ENCODE data around the gene UGT1A10.

UGT1A10 gene

DNA sequence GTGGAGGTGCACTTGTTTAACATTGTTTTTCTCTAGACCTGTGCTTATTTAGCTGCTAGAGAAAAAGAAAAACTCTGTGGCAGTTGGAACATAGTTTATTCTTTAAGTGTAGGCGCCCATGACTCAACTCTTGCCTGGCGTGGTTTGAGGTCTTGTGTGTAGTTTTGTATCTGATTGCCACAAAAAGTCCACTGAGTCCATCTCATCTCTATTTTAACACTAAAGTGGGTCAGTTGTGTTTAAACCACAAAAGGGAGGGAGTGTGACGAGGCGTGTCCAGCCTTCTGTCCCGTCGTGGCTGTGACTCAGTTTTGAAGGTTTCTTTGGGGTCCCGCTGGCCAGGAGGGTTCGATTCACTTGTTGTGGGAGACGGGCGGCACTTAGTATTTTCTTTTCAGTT lies 20.2 kb downstream of the UGT1A10 start:
- DNase-seq = no peak

DNA sequence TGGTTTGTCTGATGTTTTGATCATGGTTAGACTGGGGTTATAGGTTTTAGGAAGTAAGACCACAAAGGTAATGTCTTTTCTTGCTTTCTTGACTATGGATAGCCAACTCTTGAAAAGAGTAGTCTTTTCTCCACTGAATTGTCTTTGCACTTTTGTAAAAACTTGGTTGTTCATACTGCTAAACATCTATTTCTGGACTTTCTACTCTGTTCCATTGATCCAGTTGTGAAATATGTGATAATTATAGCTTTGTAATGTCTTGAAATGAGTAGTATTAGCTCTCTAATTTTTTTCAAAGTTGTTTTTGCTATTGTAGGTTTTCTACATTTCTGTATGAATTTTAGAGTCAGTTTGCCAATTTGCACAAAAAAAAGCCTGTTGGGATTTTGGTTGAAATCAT lies 22.4 kb downstream of the UGT1A10 start:
- DNase-seq = no peak

- DNase-seq = no peak
Observed at GRCh38 chr2:233663911-233664310, 27.7 kb downstream of the UGT1A10 start.

GRCh38 chr2:233668605-233669260 lies 32.5 kb downstream of the UGT1A10 start:
- DNase-seq = no peak

DNA sequence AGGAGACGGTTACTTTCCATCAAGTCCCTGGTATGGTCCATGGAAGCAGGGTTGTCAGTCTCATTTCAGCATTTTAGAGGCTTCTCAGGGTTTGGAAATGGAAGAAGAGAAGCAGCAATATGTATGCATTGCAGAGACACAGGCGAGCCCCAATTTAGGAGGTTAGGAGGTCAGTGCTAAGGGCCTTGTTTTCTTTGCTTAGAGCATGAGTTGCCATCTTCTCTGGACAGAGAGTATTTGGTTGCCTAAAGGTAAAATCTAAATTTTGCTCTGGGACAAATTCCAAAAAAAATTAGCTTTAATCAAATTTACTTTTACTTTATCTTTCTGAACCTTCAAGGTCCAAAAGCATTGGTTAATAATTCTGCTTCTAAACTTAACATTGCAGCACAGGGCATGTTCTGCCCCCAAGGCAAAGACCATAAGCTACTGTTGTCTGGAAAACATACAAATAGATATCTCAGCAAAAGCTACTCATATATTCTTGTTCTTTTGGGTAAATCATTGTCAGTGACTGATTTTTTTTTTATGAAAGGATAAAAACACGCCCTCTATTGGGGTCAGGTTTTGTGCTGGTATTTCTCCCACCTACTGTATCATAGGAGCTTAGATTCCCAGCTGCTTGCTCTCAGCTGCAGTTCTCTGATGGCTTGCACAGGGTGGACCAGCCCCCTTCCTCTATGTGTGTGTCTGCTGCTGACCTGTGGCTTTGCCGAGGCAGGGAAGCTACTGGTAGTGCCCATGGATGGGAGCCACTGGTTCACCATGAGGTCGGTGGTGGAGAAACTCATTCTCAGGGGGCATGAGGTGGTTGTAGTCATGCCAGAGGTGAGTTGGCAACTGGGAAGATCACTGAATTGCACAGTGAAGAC lies 35.3 kb downstream of the UGT1A10 start, which contains the start of gene UGT1A9:
TSS of gene UGT1A9 (plus strand) at position 609 of the 872 bp plus-strand sequence. CDS start at position 646, 37 bp downstream.
- no peak for DNase-seq

GRCh38 chr2:233672886-233673285 lies 36.6 kb downstream of the UGT1A10 start:
- no peak for DNase-seq

- DNase-seq = no peak
Observed at GRCh38 chr2:233673896-233674295, 37.6 kb downstream of the UGT1A10 start.

- no peak for DNase-seq
Observed at GRCh38 chr2:233674314-233674713, 38.1 kb downstream of the UGT1A10 start.

DNA sequence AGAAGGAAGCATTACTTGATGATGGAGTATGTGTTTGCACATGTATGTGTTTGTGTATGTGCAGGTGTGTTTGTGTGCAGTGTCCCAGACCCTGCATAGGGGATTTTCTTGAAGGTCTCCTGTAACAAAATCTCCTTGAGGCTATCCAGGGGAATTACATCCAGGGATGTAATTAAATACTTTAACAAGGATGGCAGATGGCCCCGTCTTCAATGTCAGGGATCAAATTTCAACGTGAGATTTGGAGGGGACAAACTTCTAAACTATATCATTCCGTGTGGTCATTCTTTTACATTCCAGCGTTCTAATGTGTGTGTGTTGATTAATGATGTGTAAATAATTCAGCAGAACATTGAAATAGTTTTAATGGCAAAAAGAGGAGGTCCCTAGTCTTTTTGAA lies 38.7 kb downstream of the UGT1A10 start:
- no peak for DNase-seq

GRCh38 chr2:233676046-233676445 lies 39.8 kb downstream of the UGT1A10 start:
- peak; percentile 1 for DNase-seq

GRCh38 chr2:233679196-233679595 lies 42.9 kb downstream of the UGT1A10 start:
- no peak for DNase-seq

DNA sequence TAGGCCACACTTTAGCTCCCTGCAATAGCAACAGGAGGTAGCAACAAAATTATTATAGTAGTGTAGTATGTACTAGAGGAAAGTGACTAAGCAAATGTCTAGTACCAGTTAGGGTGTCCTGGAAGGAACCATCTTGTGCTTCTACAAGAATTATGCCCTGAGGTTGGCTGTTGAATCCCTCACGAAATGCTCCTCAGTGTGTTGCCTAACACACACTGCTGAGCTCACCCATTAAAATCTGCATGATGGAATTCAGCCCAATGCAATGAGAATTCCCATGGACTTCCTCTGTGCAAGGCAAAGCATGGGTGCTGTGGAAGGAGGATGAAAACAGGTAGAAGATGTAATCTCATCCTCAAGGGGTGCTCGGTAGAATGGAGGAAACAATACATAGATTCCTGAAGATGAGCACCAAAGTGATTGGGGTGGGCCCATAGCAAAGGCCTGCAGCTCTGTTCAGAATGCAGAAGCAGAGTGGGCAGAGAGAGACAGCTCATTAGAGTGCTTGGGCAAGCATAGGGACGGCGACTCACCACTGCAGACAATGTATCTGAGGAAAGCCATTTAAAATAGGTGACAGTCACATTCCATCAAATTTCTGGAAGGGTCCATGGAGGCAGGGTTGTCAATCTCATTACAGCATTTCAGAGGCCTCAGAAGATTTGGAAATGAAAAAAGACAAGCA lies 44.3 kb downstream of the UGT1A10 start:
- no peak for DNase-seq

DNA sequence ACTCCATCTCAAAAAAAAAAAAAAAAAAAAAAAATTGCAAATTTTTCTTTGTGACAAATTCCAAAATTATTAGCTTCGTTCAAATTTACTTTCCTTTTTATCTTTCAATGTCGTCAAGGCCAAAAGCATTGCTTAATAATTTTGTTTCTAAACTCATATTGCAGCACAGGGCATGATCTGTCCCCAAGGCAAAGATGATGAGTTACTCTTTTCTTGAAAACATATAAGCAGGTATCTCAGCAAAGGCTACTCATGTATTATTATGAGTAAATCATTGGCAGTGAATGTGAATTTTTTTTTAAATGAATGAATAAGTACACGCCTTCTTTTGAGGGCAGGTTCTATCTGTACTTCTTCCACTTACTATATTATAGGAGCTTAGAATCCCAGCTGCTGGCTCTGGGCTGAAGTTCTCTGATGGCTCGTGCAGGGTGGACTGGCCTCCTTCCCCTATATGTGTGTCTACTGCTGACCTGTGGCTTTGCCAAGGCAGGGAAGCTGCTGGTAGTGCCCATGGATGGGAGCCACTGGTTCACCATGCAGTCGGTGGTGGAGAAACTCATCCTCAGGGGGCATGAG lies 45.4 kb downstream of the UGT1A10 start, which contains the start of gene UGT1A7:
TSS of gene UGT1A7 (plus strand) at position 381 of the 579 bp plus-strand sequence. CDS start at position 418, 37 bp downstream.
- no peak for DNase-seq

DNA sequence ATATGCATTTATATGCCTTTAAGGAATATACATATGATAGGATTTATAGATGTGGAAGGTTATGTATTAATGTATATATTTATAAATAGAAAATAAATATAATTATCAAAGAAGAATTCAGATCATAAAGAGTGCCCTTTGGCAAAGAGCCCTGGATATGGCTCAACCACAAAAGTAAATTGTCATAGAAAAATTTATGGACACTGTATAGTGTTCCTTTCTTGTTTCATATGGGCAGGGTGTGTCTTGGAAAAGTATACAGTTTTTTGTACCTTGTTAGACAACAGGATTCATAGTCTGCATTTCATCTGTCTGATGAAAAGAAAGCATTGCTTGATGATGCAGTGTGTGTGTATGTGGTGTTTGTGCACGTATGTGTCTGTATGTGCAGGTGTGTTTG lies 48.4 kb downstream of the UGT1A10 start:
- no peak for DNase-seq

- no peak for DNase-seq
Observed at GRCh38 chr2:233686928-233687327, 50.7 kb downstream of the UGT1A10 start.

DNA sequence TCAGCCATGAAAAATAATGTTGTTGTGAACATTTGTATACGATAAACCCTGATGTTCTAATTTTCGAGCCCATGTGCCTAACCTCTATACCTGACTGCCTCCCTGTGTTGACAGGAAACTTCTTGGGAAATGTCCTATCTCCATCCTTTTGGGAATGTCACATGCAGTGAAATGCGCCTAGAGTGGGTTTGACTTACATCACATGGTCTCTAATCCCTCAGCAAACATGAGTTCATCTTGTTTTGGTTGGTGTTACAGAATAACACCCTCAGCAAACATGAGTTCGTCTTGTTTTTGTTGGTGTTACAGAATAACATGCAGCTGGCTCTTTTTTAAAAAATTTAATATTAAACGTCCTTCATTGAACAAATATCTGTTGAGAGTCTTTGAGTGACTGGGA lies 52.1 kb downstream of the UGT1A10 start:
- no peak for DNase-seq

DNA sequence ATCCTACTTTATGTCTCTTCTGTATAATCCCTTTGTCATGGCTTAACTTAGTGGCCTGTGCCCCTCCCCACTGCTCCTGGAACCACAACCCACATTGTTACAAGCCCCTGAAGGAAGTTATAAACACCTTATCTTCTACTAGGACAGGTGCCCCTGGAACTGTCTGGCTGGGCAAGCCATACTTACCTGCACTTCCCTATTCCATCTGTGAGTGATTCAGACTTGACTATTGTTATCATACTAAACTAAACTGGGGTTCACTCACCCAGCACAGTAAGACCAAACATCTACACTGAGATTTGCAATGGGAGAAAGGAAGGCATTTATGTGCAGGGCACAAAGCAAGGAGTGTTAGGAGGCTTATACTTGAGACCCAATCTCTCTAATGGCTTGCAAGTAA lies 52.8 kb downstream of the UGT1A10 start:
- DNase-seq = no peak

- no peak for DNase-seq
Observed at GRCh38 chr2:233689501-233689900, 53.3 kb downstream of the UGT1A10 start.

- no peak for DNase-seq
Observed at GRCh38 chr2:233690444-233690843, 54.2 kb downstream of the UGT1A10 start.

GRCh38 chr2:233691443-233692433 lies 55.5 kb downstream of the UGT1A10 start:
- DNase-seq = no peak

- no peak for DNase-seq
Observed at GRCh38 chr2:233692648-233693047, 56.4 kb downstream of the UGT1A10 start, which contains the start of gene UGT1A6. Gene UGT1A6, plus strand, starts transcription at chr2:233692890. Its CDS starts 115 bp downstream, at chr2:233693005.

DNA sequence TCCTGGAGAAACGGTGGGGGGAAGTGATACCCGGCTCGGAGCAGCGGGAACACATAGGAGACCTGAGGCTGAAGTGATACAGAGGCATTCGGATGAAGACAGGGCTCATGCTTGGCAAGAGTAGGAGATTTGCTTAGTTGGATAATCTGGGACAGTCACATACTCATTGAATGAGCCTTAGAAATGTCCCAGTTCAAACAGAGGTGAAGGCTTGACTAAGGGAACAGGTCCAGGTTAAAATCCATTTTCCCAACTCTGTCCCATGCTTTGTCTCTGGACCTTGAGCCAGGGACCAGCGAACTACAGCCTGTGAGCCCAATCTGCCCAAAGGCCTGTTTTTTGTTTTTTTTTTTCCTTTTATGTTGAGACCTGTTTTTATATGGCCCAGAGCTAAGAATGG lies 57.7 kb downstream of the UGT1A10 start:
- DNase-seq = no peak

Data from EL (cell line).